Stimulated activated CD4-positive, alpha-beta T cell treated with anti-CD3 and anti-CD28 coated beads, TNF-alpha, amount 100 ng/mL, for 1 hour (primary cell): Measurements from ENCODE around the gene YJU2.
"Not testable (repeated sequence)": the region's sequence is repeated elsewhere in the genome, so short reads cannot be mapped to it uniquely, and the experiment has no call there.

Experiments
- DNase-seq, 3 donors: peaks; one replicate each; pipeline ENCODE4 v3.0.0-alpha.2; 2020; ENCODE audit warnings: low read depth in 3 of 3, low spot score in 1 of 3

Gene YJU2

GRCh38 chr19:4267101-4267900 lies 20.4 kb downstream of the YJU2 start:
- peak; percentile 11 to 59 (median 17) for DNase-seq

- DNase-seq, result no peak
These were observed 21.3 kb downstream of the YJU2 start for GRCh38 chr19:4267901-4268815.

DNA sequence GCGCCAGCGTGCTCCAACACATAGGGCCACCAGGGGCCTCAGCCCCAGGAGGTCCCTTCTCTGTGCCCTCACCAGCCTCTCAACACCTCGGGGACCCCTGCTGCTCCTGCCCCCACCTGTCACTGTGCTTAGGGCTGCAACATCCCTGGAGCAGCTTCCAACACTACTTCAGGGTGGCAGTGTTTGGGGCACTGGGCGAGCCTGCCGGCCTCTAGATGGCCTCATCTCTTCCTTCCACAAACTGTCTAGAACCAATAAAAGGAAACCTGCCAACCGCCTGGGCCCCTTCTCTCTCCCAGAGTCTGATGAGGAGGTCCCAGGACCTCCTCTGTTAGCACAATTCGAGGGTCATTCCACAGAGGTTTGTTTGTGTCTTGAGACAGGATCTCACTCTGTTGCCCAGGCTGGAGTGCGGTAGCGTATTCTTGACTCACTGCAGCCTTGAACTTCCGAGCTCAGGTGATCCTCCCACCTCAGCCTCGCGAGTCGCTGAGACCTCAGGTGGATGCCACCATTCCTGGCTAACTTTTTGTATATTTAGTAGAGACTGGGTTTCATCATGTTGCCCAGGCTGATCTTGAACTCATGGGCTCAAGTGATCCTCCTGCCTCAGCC lies 22.0 kb downstream of the YJU2 start:
- DNase-seq, result no peak

- DNase-seq, result no peak
These were observed 26.0 kb downstream of the YJU2 start for GRCh38 chr19:4272894-4273293.

GRCh38 chr19:4274321-4274686 lies 27.4 kb downstream of the YJU2 start:
- DNase-seq, result not testable (repeated sequence)

GRCh38 chr19:4277191-4277696 lies 30.4 kb downstream of the YJU2 start:
- no peak for DNase-seq

DNA sequence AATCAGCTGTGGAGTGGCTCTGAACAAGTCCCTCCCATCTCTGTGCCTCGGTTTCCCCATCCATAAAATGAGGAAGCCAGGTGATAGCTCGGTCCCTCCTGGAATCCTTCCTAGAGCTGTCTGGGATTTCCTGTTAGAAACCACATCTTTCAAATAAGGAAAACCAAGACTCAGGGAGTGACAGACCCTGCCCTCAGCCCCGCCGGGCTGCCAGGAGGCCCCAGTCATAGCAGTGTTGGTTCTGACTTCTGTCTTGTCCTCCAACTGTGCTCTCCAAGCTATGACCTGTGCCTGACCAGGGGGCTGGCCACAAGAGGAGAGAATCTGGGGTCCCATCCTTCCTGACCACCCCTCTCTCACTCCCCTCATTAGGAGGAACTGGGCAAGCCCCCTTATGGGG lies 31.1 kb downstream of the YJU2 start:
- no peak for DNase-seq

GRCh38 chr19:4278419-4279266 lies 31.8 kb downstream of the YJU2 start, which contains the start of gene SHD:
SHD (plus strand) TSS chr19:4279266; CDS start chr19:4280064, 798 bp downstream.
- no peak for DNase-seq

GRCh38 chr19:4279267-4279529 lies 32.3 kb downstream of the YJU2 start:
- no peak for DNase-seq

- DNase-seq, result no peak
These were observed 32.9 kb downstream of the YJU2 start for GRCh38 chr19:4279530-4280422.

GRCh38 chr19:4284176-4284958 lies 37.5 kb downstream of the YJU2 start:
- no peak for DNase-seq

DNA sequence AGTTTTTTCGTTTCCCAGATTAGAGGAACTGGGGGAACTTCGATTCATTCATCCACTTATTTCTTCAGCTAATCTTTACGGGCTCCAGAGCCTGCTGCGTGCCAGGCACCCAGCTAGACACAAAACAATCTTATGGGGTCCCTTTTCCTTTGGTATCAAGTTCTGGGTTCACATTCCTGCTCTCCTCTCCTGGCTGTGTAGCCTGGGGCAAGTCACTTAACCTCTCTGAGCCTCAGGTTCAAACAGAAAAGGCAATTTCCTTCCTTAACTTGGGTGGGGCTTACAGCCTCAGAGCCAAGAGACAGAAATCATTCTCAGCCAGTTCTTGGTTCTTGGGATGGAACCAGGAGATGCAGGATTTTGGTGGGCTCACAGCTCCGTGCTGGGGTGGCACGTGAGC lies 38.1 kb downstream of the YJU2 start:
- DNase-seq, result no peak

DNA sequence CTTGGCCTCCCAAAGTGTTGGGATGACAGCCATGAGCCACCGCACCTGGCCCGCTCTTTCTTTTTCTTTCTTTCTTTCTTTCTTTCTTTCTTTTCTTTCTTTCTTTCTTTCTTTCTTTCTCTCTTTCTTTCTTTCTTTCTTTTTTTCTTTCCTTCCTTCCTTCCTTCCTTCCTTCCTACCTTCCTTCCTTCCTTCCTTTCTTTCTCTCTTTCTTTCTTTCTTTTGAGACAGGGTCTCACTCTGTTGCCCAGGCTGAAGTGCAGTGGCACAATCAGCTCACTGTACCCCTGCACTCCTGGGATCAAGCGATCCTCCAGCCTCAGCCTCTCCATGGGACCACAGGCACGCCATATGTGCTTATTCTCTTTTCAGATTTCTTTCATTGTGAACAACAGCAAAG lies 39.3 kb downstream of the YJU2 start:
- DNase-seq, result not testable (repeated sequence)

DNA sequence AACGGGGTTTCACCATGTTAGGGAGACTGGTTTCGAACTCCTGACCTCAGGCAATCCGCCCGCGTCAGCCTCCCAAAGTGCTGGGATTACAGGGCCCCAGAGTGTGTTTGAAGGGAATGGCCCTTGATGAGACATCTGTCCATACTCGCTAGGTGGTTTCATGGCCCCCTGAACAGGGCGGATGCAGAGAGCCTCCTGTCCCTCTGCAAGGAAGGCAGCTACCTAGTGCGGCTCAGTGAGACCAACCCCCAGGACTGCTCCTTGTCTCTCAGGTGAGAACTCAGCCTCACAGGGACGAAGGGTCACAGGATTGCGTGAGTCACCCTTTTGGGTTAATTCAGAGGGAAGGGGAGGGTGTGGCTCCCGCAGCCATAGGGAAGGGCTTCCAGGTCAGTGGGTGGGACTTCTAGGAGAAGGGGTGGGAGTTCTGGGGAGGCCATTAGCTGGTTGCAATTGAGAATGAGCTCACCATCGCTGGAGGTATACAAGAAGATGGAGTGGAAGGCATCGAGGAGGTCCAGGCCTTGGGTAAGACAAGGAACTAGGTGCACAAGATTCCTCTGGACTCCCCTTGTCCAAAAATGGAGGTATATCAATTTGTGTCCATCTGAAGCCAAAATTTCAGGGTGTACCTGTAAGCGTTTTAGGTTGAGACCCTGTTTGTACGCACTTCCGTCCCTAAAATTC lies 41.4 kb downstream of the YJU2 start:
- no peak for DNase-seq

GRCh38 chr19:4291184-4291732 lies 44.4 kb downstream of the YJU2 start:
- DNase-seq, result no peak

GRCh38 chr19:4292515-4292914 lies 45.6 kb downstream of the YJU2 start:
- no peak for DNase-seq

DNA sequence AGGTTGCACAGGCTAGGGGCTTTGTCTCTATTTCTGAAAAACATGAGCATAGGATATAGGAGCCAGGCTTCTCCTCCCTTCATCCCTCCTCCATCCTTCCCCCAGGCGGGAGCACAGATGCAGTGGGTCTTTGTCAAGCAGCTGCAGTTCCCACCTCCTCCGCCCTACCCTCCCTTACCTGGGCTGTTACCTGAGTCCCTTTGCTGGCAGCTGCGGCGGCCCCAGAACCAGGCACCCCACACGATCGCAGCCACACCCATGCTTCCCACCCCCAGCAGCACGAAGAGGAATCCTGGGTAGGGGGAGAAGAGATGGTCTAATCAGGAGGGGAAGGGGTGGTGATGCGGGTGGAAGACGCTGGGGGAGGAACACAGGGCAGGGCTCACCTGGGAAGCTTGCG lies 47.5 kb downstream of the YJU2 start:
- no peak for DNase-seq
